ENCODE data around the gene NR3C1.

Gene NR3C1

GRCh38 chr5:143304836-143305475 lies 98.5 kb downstream of the NR3C1 start:
- no peak for DNase-seq

GRCh38 chr5:143302341-143303045 lies 101.0 kb downstream of the NR3C1 start:
- no peak for DNase-seq

- DNase-seq: no peak
These were observed 105.7 kb downstream of the NR3C1 start for GRCh38 chr5:143297756-143298155.

GRCh38 chr5:143290125-143290524 lies 113.4 kb downstream of the NR3C1 start:
- DNase-seq: no peak

- no peak for DNase-seq
These were observed 119.0 kb downstream of the NR3C1 start for GRCh38 chr5:143284521-143284920.

- no peak for DNase-seq
These were observed 119.5 kb downstream of the NR3C1 start for GRCh38 chr5:143284002-143284401.

- DNase-seq: no peak
These were observed 122.3 kb downstream of the NR3C1 start for GRCh38 chr5:143281226-143281625.

- DNase-seq: no peak
These were observed 123.8 kb downstream of the NR3C1 start for GRCh38 chr5:143279698-143280097.

GRCh38 chr5:143277536-143277935 lies 126.0 kb downstream of the NR3C1 start:
- no peak for DNase-seq

GRCh38 chr5:143275512-143276363 lies 127.7 kb downstream of the NR3C1 start:
- DNase-seq: peak; percentile 25

GRCh38 chr5:143274952-143275351 lies 128.5 kb downstream of the NR3C1 start:
- peak; percentile 33 for DNase-seq

GRCh38 chr5:143271431-143271830 lies 132.1 kb downstream of the NR3C1 start:
- no peak for DNase-seq

- no peak for DNase-seq
These were observed 135.1 kb downstream of the NR3C1 start for GRCh38 chr5:143268388-143268787.

- no peak for DNase-seq
These were observed 136.3 kb downstream of the NR3C1 start for GRCh38 chr5:143267186-143267585.

- no peak for DNase-seq
These were observed 137.5 kb downstream of the NR3C1 start for GRCh38 chr5:143265995-143266394.

- no peak for DNase-seq
These were observed 140.1 kb downstream of the NR3C1 start for GRCh38 chr5:143263272-143263810.

- peak; percentile 57 for DNase-seq
These were observed 140.9 kb downstream of the NR3C1 start for GRCh38 chr5:143262393-143263174.

GRCh38 chr5:143261748-143262392 lies 141.6 kb downstream of the NR3C1 start:
- peak; percentile 14 for DNase-seq

- no peak for DNase-seq
These were observed 144.3 kb downstream of the NR3C1 start for GRCh38 chr5:143259254-143259605.

- DNase-seq: no peak
These were observed 144.8 kb downstream of the NR3C1 start for GRCh38 chr5:143258559-143259253.

- no peak for DNase-seq
These were observed 148.7 kb downstream of the NR3C1 start for GRCh38 chr5:143254819-143255218.

GRCh38 chr5:143251946-143252345 lies 151.5 kb downstream of the NR3C1 start:
- DNase-seq: no peak

All from OCI-M1 (cell line).